H1 (cell line): ENCODE results near the gene PAPSS2. TPM values are rescaled to one million over a fixed set of nuclear protein-coding genes. Genes with fewer than 3 reads are reported as not detected.

ENCODE experiments used
- CTCF ChIA-PET: fragments of 300-600 bp; sonication (Branson Sonifier 250); formaldehyde crosslinking; loops from one replicate; lab custom pipeline; 2021; ENCODE audit not compliant: partially characterized antibody; lab: Charles Lee
- POLR2A ChIA-PET: fragments of 300-600 bp; sonication (Branson Sonifier 250); formaldehyde crosslinking; loops from one replicate; lab custom pipeline; 2021; ENCODE audit warnings: inconsistent platforms; ENCODE audit not compliant: partially characterized antibody; lab: Charles Lee
- DNase-seq, 2 experiments: peaks; one replicate each; pipeline versions ENCODE4 v3.0.0 to v3.0.0-alpha.2; 2010 to 2022; ENCODE audit warnings: low spot score in 2 of 2, low read depth in 1 of 2, mixed read lengths in 1 of 2
- FAIRE-seq: peaks from 2 replicates; lab custom pipeline; 2011; peaks lifted over from hg19 to GRCh38; lab: Jason Lieb, UNC
- H2AFZ ChIP-seq: 2 replicates; pipeline ENCODE4 v1.8.1; 2012; ENCODE audit warnings: low read length, inconsistent platforms
- H2AK5ac ChIP-seq: 2 replicates; pipeline ENCODE4 v1.6.1; 2013; ENCODE audit warnings: low read depth, low read length
- H2BK120ac ChIP-seq: replicated peaks from 2 replicates; pipeline ENCODE3; 2013; ENCODE audit warnings: low read depth, low read length, inconsistent platforms
- H2BK12ac ChIP-seq: 2 replicates; pipeline ENCODE4 v1.6.1; 2013; ENCODE audit warnings: low read depth, low read length
- H2BK15ac ChIP-seq: 2 replicates; pipeline ENCODE4 v1.6.1; 2013; ENCODE audit warnings: low read length
- H2BK20ac ChIP-seq: 2 replicates; pipeline ENCODE4 v1.6.1; 2013; ENCODE audit warnings: low read length
- H2BK5ac ChIP-seq: 2 replicates; pipeline ENCODE4 v1.6.1; 2013; ENCODE audit warnings: low read depth, low read length
- H3K14ac ChIP-seq: 2 replicates; pipeline ENCODE4 v1.6.1; 2013; ENCODE audit warnings: inconsistent platforms; ENCODE audit not compliant: insufficient read length
- H3K18ac ChIP-seq: 2 replicates; pipeline ENCODE4 v1.6.1; 2013; ENCODE audit warnings: low read length; ENCODE audit errors: extremely low read depth
- H3K23ac ChIP-seq: 2 replicates; pipeline ENCODE4 v1.6.1; 2013; ENCODE audit warnings: inconsistent platforms; ENCODE audit not compliant: insufficient read length
- H3K23me2 ChIP-seq: 2 replicates; pipeline ENCODE4 v1.6.1; 2013; ENCODE audit warnings: low read depth, low read length
- H3K27ac ChIP-seq: 2 replicates; pipeline ENCODE4 v1.6.1; 2011; ENCODE audit warnings: low read depth, low read length, inconsistent platforms
- H3K27me3 ChIP-seq, 4 experiments: replicated peaks in 1 of 4; 1 replicate in 1 of 4; 2 replicates in 3 of 4; pipeline versions ENCODE4 v1.6.1 to v1.8.1; 2011 to 2013; ENCODE audit warnings: low read length in 3 of 4, mild to moderate bottlenecking in 3 of 4, inconsistent platforms in 2 of 4, mixed read lengths in 2 of 4, moderate library complexity in 1 of 4; ENCODE audit not compliant: control insufficient read depth in 3 of 4, insufficient read depth in 3 of 4; ENCODE audit errors: extremely low read depth in 1 of 4
- H3K36me3 ChIP-seq, 4 experiments: 2 replicates each; pipeline versions ENCODE4 v1.6.1 to v1.8.1; 2011 to 2013; ENCODE audit warnings: mild to moderate bottlenecking in 4 of 4, low read length in 3 of 4, moderate library complexity in 2 of 4, control low read depth in 1 of 4, inconsistent platforms in 1 of 4; ENCODE audit not compliant: insufficient read depth in 4 of 4, control insufficient read depth in 2 of 4
- H3K4ac ChIP-seq: replicated peaks from 2 replicates; pipeline ENCODE3; 2013; ENCODE audit warnings: low read length, low read depth, mixed read lengths, inconsistent platforms; ENCODE audit not compliant: insufficient read length
- H3K4me1 ChIP-seq, 4 experiments: replicated peaks in 1 of 4; 1 replicate in 1 of 4; 2 replicates in 3 of 4; pipeline versions ENCODE4 v1.6.1 to v1.8.1; 2011 to 2013; ENCODE audit warnings: low read length in 3 of 4, inconsistent platforms in 2 of 4, mixed read lengths in 1 of 4; ENCODE audit not compliant: insufficient read depth in 4 of 4, control insufficient read depth in 3 of 4
- H3K4me2 ChIP-seq, 2 experiments: 2 replicates each; pipeline versions ENCODE4 v1.6.1 to v1.8.1; 2011 to 2013; ENCODE audit warnings: low read depth in 2 of 2, low read length in 2 of 2, control low read depth in 1 of 2, inconsistent platforms in 1 of 2, mild to moderate bottlenecking in 1 of 2; ENCODE audit not compliant: insufficient read depth in 1 of 2
- H3K4me3 ChIP-seq, 4 experiments: fragments of 200-600, 300-600 bp in 1 of 4; sonication (generic), shearing (Covaris generic), sonication (Bioruptor Twin) in 1 of 4; 2 replicates each; pipeline versions ENCODE4 v1.5.1 to v1.8.1; 2011 to 2016; ENCODE audit warnings: low read length in 4 of 4, low read depth in 3 of 4, control low read depth in 2 of 4, inconsistent platforms in 2 of 4, mild to moderate bottlenecking in 2 of 4, mixed read lengths in 1 of 4, moderate library complexity in 1 of 4; ENCODE audit not compliant: insufficient read depth in 2 of 4; ENCODE audit errors: extremely low read depth in 1 of 4
- H3K56ac ChIP-seq: replicated peaks from 2 replicates; pipeline ENCODE3; 2013; ENCODE audit warnings: low read depth, mild to moderate bottlenecking, mixed read lengths, low read length, inconsistent platforms; ENCODE audit not compliant: insufficient read length
- H3K79me1 ChIP-seq: 2 replicates; pipeline ENCODE4 v1.6.1; 2013; ENCODE audit warnings: low read depth, low read length, control low read depth
- H3K79me2 ChIP-seq, 2 experiments: 2 replicates each; pipeline versions ENCODE4 v1.6.1 to v1.8.1; 2012 to 2013; ENCODE audit warnings: low read length in 2 of 2, mild to moderate bottlenecking in 2 of 2, inconsistent platforms in 1 of 2; ENCODE audit not compliant: insufficient read depth in 2 of 2, control insufficient read depth in 1 of 2
- H3K9ac ChIP-seq, 4 experiments: replicated peaks in 1 of 4; 1 replicate in 1 of 4; 2 replicates in 3 of 4; pipeline versions ENCODE4 v1.6.1 to v1.8.1; 2011 to 2013; ENCODE audit warnings: low read depth in 3 of 4, low read length in 3 of 4, control low read depth in 2 of 4, mild to moderate bottlenecking in 2 of 4, moderate library complexity in 2 of 4, inconsistent platforms in 1 of 4; ENCODE audit errors: extremely low read depth in 1 of 4
- H3K9me3 ChIP-seq, 2 experiments: 2 replicates each; pipeline versions ENCODE4 v1.6.1 to v1.8.1; 2012 to 2013; ENCODE audit warnings: mild to moderate bottlenecking in 2 of 2, moderate library complexity in 2 of 2, control low read depth in 1 of 2, inconsistent platforms in 1 of 2, low read depth in 1 of 2, low read length in 1 of 2, mixed read lengths in 1 of 2; ENCODE audit not compliant: insufficient read depth in 2 of 2
- H4K20me1 ChIP-seq, 2 experiments: replicated peaks in 1 of 2; 2 replicates each; pipeline versions ENCODE3 to v1.8.1; 2011 to 2013; ENCODE audit warnings: inconsistent platforms in 2 of 2, low read length in 2 of 2, mild to moderate bottlenecking in 1 of 2; ENCODE audit not compliant: insufficient read depth in 2 of 2, control insufficient read depth in 1 of 2
- H4K5ac ChIP-seq: 2 replicates; pipeline ENCODE4 v1.6.1; 2013; ENCODE audit warnings: low read length, low read depth, mixed read lengths, inconsistent platforms; ENCODE audit not compliant: insufficient read length
- H4K8ac ChIP-seq: 2 replicates; pipeline ENCODE4 v1.8.0; 2013; ENCODE audit warnings: mild to moderate bottlenecking, moderate library complexity, low read length, inconsistent platforms; ENCODE audit not compliant: insufficient read depth; ENCODE audit errors: extremely low read depth
- H4K91ac ChIP-seq: replicated peaks from 2 replicates; pipeline ENCODE3; 2013; ENCODE audit warnings: low read length, mixed read lengths, inconsistent platforms; ENCODE audit not compliant: insufficient read length
- BRCA1 ChIP-seq: IDR thresholded peaks from 2 replicates; pipeline ENCODE4 v1.6.1; 2012; ENCODE audit warnings: low read depth, low read length, improper control_type of control experiment
- CHD2 ChIP-seq: IDR thresholded peaks from 2 replicates; pipeline ENCODE4 v1.6.1; 2012; ENCODE audit warnings: low read length, improper control_type of control experiment
- CREB1 ChIP-seq: IDR thresholded peaks from 2 replicates; pipeline ENCODE4 v1.6.1; 2012; ENCODE audit warnings: inconsistent platforms
- CTCF ChIP-seq, 3 experiments: IDR thresholded peaks; 1 replicate in 2 of 3; 2 replicates in 1 of 3; pipeline versions ENCODE4 v1.5.1 to v1.6.1; 2011; ENCODE audit warnings: low read length in 3 of 3, mild to moderate bottlenecking in 3 of 3, inconsistent platforms in 2 of 3, low read depth in 1 of 3, moderate library complexity in 1 of 3; ENCODE audit not compliant: insufficient read depth in 1 of 3; ENCODE audit errors: control extremely low read depth in 1 of 3
- SP2 ChIP-seq: IDR thresholded peaks from 2 replicates; pipeline ENCODE4 v1.6.1; 2012; ENCODE audit warnings: mild to moderate bottlenecking, low read length, inconsistent platforms
- TCF12 ChIP-seq: IDR thresholded peaks from 2 replicates; pipeline ENCODE4 v1.6.1; 2011; ENCODE audit warnings: low read depth, mild to moderate bottlenecking, low read length
- TEAD4 ChIP-seq: IDR thresholded peaks from 2 replicates; pipeline ENCODE4 v1.6.1; 2012; ENCODE audit warnings: low read depth, low read length, inconsistent platforms, mixed read lengths
- USF2 ChIP-seq: IDR thresholded peaks from 2 replicates; pipeline ENCODE4 v1.6.1; 2011; ENCODE audit warnings: low read length, improper control_type of control experiment
- YY1 ChIP-seq: IDR thresholded peaks from 2 replicates; pipeline ENCODE4 v1.6.1; 2011; ENCODE audit warnings: low read depth, mild to moderate bottlenecking, low read length
- WGBS, 2 experiments: shearing (Covaris generic) in 1 of 2; methylation state at CpG; one replicate each; pipeline versions ENCODE4 v1.1.6 to v1.1.7; 2013 to 2015; ENCODE audit warnings: low lambda C conversion rate in 2 of 2, mixed read lengths in 2 of 2, inconsistent platforms in 1 of 2, low coverage in 1 of 2, missing lambda C conversion rate in 1 of 2; ENCODE audit not compliant: insufficient replicate concordance in 2 of 2, insufficient coverage in 1 of 2, insufficient read length in 1 of 2; ENCODE audit errors: extremely low coverage in 1 of 2, missing lambda C conversion rate in 1 of 2; 5-methylcytosine and 5-hydroxymethylcytosine counted together
- polyA plus RNA-seq, 7 experiments: library from polyadenylated mRNA; depleted of rRNA in 3 of 7; stranded (reverse) in 5 of 7; unstranded in 2 of 7; fragments of >200 nt in 5 of 7; fragments of 200-250 nt in 2 of 7; gene quantifications; 1 replicate in 5 of 7; 2 replicates in 1 of 7; 4 replicates in 1 of 7; pipeline versions ENCODE4 v1.2.1 to v1.2.3, GENCODE V29; 2011 to 2013; ENCODE audit warnings: missing spikeins in 2 of 7, mixed read lengths in 2 of 7
- total RNA-seq: library from RNA; stranded (reverse); fragmentation: NEBNext Ultra II Directional; extraction: Animal tissue kit (Norgen Biotek cat#: 25700); gene quantifications from 2 replicates; pipeline ENCODE4 v1.2.1, GENCODE V29; 2021

PAPSS2 gene
- total and polyA plus RNA-seq, 2 of the 8 experiments (the other 6 are each of a cell fraction or from before 2014, with no cell fraction given): 7.6 to 20.2 TPM

- no peak for TF ChIP-seq TEAD4
- TF ChIP-seq CREB1: no peak
- TF ChIP-seq USF2: no peak
- TF ChIP-seq CTCF (IDR thresholded peaks at IDR 0.05; ENCODE audit: control extremely low read depth in 1 of 3, insufficient read depth in 1 of 3, low read depth in 1 of 3, low read length in 3 of 3): no peak
- TF ChIP-seq BRCA1: no peak
- no peak for TF ChIP-seq TCF12
- TF ChIP-seq YY1: no peak
- no peak for TF ChIP-seq SP2
- no peak for TF ChIP-seq CHD2
- Histone ChIP-seq H4K20me1 (no peaks in the 10 kb centered on the region), H2BK20ac (no peak overlapping the region), H3K4me3 (no peak overlapping the region), H3K4ac (no peak overlapping the region), H4K8ac (no peak overlapping the region), H3K79me2 (no peaks in the 10 kb centered on the region), H3K79me1 (0 out of 2 replicates have a peak, but pooled peaks cover 5% of the 10 kb centered on the region), H3K9ac (no peak overlapping the region), H3K4me2 (no peak overlapping the region), H3K23me2 (no peaks in the 10 kb centered on the region), H2BK5ac (no peak overlapping the region), H2AFZ (no peak overlapping the region), H2BK15ac (no peak overlapping the region), H3K18ac (no peak overlapping the region), H4K91ac (no peak overlapping the region), H3K23ac (no peak overlapping the region), H3K27me3 (no peaks in the 10 kb centered on the region), H4K5ac (no peak overlapping the region), H3K9me3 (no peaks in the 10 kb centered on the region), H3K4me1 (no peaks in the 10 kb centered on the region), H3K27ac (no peak overlapping the region), H2AK5ac (no peak overlapping the region), H2BK12ac (no peak overlapping the region), H3K36me3 (no peaks in the 10 kb centered on the region; a peak in 1 of 8 replicates), H3K14ac (no peak overlapping the region), H3K56ac (no peak overlapping the region), H2BK120ac (no peak overlapping the region)
- DNase-seq: no peak
- ChIA-PET CTCF (no interaction called here), POLR2A (no interaction called here)
- 93% methylated on average over 11 of the region's 11 CpGs; no CpG with 5 or more reads in 1 of the 2 experiments for WGBS, 2 experiments
- FAIRE-seq: no peak
Observed at GRCh38 chr10:87696922-87697745, 37.5 kb downstream of the PAPSS2 start.
